Activated CD4-positive, alpha-beta T cell treated with anti-CD3 and anti-CD28 coated beads for 1 hour (primary cell): ENCODE data around the gene TMEM205.
"Not testable (repeated sequence)": the region's sequence is repeated elsewhere in the genome, so short reads cannot be mapped to it uniquely, and the experiment has no call there.

Experiments used
- DNase-seq: peaks from one replicate; pipeline ENCODE4 v3.0.0-alpha.2; 2020

TMEM205 gene

DNA sequence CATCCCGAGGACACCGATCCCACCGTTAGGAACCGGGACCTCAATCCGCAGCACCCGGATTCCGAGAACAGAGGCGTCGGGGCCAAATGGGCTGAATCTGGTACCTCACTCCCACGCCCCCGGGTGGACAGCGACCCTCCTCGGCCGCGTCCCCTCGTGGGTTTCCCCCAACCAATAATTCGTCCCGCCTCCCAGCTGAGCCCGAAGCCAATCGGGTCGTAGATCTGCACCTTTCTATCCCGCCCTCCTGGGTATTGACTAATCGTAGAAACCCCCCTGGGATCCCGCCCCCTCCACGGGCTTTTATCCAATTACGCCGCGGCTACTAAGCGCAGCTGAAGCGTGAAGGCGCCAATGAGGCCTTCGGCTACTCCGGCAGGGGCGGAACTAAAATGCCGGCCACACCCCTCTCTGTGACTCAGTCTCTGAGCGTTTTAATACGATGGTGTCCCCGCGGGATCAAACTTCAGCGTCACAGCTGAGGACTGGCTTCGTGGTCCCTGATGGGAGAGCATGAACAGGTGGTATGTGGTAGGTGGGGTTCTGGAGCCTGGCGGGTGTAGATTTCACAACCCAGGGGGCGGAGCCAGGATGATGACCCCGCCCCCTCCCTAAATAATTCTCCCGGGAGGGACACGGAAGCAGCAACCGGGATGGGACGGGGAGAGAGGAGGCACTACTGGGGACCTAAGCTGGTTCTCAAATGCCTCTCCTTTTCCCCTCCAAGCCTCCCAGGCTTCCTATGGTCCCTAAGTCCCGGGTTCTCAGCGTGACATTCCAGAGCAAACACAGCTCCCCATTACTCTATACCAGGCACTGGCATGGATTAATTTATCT, at the start of gene TMEM205, which contains the start of gene CCDC159:
TSS of gene TMEM205 (minus strand) at position 165 of the 837 bp plus-strand sequence. CDS start 649 bp downstream, outside the sequence.
TSS of gene CCDC159 (plus strand) at position 416 of the 837 bp plus-strand sequence. CDS start at position 504, 88 bp downstream.
- peak; percentile 97 for DNase-seq

DNA sequence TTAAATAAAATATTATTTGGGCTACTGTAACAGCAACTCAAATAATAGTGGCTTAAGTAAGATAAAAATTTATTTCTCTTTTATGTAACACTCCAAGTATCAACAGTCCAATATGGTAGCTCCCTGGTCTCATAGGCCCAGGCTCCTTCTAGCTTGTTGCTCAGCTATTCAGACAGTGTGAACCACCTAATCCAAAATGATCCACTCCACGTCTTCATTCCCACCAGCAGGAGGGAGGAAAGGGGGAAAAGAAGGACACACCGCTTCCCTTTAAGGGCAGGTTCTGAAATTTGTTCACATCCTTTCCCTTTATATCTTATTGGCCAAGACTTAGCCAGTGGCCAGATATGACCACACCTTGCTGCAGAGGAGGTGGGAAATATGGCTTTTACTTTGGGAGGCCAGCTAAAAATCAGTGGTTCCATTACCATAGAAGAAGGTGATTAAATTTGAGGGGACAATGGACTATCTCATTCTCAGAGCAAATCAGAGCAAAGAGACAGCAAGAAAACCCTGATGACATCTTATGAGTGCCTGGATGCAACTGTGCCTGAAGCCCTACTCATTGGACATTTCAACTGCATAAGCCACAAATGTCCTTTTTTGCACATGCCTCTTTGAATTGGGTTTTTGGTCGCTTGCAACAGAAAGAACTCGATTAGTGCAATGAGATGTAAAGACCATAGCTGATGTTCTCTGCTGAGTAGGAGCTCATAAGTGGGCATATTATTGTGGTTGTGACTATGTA, 45.0 kb upstream of the TMEM205 start:
- DNase-seq, result no peak

DNA sequence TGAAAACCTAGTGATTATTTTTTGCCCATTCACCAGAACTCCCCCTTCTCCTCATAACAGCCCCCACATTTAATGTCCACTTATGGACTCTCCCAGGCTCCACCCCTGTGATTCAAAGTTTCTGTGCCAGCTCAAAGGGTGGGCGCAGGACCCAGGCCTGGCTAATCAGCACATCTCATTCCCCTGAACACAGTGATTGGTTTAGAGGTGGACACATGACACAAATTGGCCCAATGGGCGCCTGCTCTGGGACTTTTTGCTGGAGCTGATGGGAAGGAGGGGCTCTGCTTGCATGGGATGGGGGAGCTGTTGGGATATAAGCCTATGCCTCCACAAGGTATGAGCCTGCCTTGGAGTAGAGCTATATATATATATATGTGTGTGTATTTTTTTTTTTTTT, 44.3 kb upstream of the TMEM205 start:
- DNase-seq, result no peak

DNA sequence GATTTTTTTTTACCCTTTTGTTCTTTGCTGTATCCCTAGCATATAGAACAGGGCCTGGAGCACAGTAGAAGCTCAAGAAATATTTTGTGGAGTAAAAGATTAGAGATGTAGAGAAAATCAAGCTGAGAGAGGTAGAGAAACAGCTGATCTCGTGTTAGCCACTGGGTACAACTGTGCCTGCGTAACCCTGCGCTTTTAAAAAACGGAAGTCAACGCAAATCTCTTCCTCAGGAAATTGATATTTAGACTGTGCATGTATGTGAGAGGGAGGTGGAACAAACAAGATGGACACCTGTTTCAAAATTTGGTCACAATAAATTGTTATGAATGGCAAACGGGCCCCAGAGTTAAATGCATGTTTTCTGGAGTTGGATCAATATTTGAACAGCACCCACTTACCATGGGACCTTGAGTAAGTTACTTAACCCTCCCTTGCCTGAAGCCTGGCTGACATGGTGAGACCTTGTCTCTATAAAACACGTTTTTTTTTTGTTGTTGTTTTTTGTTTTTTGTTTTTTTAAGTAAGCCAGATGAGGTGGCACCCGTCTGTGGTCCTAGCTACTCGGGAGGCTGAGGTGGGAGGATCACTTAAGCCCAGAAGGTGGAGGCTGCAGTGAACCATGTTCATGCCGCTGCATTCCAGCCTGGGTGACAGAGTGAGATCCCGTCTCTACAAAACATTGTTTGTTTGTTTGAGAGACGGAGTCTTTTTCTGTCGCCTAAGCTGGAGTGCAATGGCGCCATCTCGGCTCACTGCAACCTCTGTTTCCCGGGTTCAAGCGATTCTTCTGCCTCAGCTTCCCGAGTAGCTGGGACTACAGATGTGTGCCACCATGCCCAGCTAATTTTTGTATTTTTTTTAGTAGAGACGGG, 41.3 kb upstream of the TMEM205 start:
- no peak for DNase-seq

DNA sequence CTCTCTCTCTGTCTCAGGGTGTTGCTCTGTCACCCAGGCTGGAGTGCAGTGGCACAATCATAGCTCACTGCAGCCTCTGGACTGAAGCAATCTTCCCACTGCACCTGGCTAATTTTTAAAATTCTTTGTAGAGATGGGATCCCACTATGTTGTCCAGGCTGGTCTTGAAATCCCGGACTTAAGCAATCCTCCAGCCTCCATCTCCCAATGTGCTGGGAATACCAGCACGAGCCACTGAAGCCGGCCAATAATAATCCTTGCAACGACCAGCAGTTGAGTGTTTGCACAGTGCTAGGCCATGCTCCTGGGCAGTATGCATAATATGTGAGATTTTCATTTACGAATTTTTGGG, 38.7 kb upstream of the TMEM205 start:
- no peak for DNase-seq

DNA sequence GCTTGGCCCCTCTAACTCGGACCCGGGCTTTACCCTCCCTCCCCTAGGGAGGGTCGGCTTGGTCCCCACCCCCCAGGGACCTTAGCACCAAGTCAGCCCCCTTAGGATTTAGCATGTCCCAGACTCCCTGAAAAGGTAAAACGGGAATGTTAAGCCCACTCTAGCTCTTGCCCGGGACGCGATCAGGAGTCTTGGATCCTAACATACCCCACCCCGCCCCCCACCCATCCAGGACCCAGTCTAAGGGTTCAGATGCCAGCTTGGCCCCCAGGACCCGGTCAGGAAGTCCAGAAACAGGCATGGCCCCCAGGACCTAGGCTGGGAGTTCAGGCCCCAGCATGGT, 37.6 kb upstream of the TMEM205 start:
- DNase-seq, result no peak

DNA sequence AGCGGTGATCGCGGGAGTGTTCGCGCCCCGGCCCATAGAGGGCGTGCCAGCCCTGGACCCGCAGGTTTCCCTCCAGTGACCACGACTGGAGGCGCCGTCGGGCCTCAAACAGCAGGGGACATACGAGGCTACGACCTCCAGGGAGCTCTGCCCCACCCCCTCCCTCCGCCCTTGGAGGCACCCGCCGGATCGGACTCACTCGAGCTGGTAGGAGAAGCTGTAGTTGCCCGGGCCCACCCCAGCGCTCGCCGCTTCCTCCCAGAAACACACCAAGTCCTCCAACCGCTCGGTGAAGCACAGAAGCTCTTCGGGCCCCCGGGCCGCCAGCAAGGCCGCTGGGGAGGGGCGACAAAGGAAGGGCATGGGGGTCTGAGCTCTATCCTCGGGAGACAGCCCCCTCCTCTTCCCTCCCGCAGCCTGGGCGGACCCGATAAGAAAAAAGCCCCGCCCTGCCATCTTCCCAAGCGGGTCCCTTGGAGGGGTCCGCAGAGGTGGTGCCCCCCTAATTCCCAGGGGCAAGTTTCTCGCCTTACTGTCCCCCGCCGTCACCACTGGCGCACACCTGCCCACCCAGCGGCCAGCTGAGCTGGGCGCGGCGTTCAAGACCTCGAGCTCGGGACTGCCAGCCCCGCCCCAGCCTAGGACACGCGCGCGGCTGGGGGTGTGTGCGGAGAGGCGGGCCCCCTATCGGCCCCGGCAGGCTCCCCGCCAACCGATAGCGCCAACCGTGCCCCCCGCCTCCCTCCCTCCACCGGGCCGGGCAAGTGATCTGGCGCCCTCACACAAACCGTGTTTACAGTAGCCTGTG, 37.0 kb upstream of the TMEM205 start:
- no peak for DNase-seq

DNA sequence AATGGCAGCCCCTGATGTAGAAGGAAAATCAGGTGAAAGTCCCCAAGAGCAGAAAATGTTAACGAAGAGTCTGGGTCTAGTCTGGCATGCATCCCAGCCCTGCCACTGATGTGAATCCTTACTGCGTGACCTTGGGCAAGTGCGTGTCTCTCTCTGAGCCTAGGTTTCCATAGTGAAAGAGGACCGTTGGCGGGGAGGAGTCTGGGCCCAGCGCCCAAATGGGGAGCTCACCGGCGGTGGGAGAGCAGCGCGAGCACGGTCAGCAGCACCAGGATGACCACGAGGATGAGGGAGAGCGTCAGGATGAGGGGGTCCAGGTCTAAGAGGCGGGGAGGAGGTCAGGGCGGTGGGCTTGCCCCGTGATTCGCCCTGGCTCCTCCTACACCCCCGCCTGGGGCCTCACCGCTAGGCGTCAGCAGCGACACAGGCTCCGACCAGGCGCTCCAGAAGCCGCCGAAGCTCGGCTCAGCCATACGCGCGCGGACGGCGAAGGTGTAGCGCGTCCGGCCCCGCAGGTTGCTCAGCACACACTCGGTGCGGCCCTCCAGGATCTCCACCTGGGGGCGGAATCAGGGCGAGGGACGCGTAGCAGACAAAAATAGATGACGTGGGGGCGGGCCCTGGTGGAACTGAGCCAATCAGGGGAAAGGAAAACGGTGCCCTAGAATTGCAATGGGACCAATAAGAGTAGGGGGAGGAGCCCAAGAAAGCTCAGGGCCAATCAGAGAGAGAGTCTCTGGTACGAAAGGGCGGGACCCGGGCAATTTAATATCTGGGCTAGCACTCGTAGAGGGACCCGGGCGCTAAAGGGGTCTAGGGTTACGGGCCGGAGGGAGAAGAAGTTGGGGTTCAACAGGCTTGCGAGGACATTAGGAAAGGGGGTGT, 34.8 kb upstream of the TMEM205 start:
- peak; percentile 95 for DNase-seq

DNA sequence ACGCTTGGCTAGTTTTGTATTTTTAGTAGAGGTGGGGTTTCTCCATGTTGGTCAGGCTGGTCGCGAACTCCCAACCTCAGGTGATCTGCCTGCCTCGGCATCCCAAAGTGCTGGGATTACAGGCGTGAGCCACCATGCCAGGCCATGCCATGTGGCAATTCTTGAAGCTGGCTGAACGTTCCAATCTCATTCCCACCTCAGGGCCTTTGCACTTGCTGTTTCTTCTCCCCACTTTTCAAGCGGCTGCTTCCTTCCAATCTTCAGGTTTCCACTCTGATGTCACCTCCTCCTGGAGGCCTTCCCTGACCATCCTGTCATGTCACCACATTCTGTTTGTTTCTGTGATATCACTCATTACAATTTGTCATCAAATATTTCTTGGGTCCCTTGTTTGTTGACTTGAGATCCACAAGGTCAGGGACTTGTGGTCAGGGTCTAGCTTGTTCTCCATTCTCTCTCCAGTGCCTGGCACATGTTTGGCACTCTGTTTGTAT, 33.8 kb upstream of the TMEM205 start:
- no peak for DNase-seq

DNA sequence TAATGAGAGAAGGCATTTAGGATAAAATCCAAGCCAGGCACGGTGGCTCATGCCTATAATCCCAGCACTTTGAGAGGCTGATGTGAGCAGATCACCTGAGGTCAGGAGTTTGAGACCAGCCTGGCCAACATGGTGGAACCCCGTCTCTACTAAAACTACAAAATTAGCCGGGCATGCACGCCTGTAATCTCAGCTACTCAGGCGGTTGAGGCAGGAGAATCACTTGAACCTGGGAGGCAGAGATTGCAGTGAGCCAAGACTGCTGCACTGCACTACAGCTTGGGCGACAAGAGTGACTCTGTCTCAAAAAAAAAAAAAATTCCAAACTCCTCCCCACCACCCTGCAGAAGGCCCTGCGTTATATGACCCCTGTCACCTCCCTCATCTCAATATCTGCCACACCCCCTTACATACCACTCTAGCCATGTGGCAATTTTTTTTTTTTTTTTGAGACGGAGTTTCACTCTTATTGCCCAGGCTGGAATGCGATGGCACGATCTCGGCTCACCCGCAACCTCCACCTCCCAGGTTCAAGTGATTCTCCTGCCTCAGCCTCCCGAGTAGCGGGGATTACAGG, 33.3 kb upstream of the TMEM205 start:
- not testable (repeated sequence) for DNase-seq

DNA sequence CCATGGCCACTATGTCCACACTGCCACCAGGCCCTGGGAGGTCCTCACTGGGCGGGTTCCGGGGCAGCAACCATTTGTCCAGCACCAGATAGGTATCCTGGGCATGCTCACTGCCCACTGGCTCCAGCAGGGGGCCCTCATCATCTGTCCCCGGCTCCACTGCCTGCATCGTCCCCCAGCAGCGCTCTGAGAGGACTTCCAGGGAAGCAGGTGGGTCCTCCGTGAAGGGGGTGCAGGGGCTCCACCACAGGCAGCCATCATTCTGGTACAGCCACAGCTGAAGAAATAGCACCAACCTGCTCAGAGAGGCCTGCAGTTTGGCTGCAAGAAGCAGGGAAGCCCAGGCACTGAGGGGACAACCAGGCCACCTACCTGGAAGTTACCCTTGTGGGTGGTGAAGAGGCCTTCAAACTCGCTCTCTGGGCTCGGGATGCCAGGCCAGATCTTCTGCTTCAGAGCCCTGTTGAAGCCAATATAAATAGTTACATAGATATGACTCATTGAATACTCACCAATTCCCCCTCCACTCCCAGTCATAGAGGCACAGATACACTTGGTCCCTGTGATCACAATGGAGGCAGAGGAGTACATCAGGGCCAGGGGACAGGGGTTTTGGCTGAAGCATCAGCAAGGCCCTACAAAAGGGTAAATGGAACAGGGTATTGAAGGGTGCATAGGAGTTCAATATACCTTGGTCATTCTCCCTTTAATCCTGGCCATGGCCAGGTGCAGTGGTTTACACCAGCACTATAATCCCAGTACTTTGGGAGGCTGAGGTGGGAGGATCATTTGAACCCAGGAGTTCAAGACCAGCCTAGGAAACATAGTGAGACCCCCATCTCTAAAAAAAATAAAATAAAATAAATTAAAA, 32.5 kb upstream of the TMEM205 start:
- no peak for DNase-seq

DNA sequence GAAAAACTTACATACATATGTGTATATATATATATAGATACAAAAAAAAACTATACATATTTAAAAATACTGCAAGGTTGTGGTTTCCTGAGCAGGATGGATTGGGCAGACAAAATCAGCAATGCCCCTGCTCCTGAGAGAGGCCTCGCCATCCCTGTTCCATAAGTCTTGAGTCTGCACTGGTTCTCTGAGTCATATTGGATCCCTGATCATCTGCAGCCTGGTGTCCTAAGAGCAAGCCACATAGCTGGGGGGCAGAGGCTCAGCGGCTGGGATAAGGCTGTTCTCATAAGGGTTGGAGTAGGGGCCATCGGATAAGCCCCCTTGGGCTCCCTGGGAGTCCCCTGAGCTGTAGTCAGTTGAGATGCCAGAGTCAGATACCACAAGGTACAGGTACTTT, 31.7 kb upstream of the TMEM205 start:
- DNase-seq, result no peak

DNA sequence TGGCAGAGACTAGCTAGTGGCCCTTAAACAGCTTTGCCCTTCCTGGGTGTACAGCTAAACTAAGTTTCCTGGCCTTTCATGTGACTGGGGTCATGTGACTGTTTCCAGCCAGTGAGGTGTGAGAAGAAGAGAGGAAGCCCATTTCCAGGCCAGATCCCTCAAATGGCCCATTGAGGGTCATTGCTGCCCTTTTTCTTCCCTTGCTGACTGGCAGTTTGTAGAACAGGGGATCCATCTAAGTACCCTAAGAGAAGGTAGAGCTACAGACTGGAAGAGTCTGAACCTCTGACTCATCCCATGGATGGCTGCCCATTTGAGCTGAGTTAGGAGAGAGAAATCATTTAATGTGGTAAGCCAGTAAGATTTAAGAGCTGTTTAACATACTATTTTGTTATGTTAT, 31.2 kb upstream of the TMEM205 start:
- no peak for DNase-seq

DNA sequence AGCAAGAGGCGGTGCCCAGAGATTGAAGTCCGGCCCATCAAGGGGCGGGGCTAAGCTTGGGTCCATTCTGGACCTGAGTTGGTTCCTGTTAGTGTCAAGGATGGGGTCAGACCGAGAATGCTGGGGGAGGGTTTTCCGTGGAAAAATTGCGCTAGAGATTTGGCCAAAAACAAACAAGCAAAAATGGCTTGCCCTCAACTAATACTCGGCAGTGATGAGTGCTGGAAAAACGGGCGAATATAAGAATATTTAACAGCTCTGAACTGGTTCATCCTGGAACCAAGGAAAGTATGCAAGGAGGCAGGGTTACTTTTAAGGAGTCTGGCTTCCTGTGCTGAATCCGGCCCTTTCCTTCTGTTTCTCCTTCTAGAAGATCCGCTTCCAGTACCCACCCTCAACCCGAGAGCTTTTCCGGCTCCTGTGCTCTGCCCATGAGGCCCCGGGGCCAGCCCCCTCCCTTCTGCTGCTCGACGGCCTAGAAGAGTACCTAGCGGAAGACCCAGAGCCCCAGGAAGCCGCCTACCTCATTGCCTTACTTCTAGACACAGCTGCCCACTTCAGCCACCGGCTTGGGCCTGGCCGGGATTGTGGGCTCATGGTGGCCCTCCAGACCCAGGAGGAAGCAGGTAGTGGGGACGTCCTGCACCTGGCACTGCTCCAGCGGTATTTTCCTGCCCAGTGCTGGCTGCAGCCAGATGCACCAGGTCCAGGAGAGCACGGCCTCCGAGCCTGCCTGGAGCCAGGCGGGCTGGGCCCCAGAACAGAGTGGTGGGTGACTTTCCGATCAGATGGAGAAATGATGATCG, 29.3 kb upstream of the TMEM205 start:
- peak; percentile 56 for DNase-seq

DNA sequence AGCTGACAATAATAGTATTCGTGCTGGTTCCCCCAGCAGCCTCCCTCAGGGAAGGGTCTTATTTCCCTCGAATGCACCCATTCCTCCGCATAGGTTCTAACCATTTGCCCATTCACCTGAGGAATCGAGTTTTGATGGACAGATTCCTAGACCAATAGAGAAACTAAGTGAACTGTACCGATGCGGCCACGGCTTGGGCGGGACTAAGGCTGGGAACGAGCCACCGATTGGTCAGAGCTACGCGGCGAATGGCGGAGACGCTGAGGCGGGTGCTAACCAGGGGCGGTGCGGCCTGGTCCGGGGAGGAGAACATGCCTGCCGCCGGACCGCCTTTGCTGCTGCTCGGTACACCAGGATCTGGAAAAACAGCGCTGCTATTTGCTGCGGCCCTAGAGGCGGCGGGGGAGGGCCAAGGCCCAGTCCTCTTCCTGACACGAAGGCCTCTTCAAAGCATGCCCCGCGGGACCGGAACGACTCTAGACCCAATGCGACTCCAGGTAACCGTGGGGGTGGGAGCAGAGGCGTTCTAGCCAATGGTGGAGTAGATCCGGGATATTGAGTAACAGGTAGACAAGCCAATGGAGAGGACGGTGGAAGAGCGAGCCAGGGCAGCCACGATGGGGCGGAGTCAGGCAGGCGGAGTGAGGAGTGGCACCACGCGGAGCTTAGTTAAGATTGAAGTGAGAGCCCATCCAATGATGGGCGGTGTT, 28.5 kb upstream of the TMEM205 start, which contains the start of gene SWSAP1:
TSS of gene SWSAP1 (plus strand) at position 234 of the 710 bp plus-strand sequence. CDS start at position 249, 15 bp downstream.
- DNase-seq, result peak; percentile 93

DNA sequence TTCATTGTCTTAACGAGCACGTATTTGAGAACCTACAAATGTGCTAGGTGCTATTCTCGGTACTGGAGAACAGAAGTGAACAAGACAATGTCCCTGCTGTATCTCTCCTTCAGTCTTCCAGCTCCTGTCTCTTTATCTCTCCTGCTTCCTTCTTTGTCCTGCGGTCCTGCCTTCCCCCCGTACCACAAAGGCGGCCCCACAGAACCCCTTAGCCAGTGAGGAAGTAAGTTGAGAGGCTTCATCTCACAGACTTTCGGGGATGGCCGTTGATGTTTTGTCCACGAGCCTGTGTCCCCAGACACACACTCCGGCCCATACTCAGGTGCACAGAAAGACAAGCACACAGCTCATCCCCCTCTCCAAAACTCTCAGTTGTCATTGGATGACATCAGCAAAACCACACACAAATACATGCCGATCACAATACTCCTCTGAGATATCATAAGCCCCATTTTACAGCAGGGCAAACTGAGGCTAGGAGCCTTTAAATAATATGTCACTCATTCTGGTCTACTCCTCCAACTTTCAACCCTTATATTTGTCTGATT, 27.9 kb upstream of the TMEM205 start:
- no peak for DNase-seq

DNA sequence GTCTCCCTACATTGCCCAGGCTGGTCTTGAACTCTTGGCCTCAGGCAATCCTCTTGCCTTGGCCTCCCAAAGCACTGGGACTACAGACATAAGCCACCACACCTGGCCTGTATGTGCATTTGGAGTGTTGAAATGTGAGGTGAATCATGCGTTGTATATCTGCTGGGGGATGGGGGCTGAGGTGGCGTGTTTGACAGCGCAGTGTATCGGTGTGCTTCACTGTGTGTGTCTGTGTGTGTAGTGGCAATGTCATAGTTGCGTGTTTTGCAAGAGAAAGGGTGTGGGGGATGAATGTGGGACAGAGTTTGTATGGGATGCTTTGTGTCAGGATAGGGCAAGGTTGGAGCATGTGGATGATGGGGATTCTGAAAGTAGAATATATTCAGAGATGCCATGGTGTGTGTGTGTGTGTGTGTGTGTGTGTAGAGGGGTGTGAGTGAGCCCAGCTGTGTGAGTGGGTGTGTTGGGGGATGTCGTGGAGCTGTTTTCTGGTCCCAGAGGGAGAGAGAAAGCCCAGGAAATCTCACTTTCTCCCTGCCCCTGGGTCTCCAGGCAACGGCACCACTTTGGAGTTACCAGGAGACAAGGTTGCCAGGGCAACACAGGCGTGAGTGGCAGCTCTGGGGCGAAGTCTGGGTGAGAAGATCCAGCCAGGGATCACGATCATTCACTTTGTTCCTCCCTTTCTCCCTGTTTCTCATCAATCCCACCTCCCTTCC, 27.3 kb upstream of the TMEM205 start:
- DNase-seq, result no peak
